ENCODE data around the gene SYNJ1.

- TF ChIP-seq CTCF (IDR thresholded peaks at IDR 0.05) = no peak
- TF ChIP-seq POLR2A (IDR thresholded peaks at IDR 0.05) = no peak
Observed at GRCh38 chr21:32750405-32750804, 22.6 kb upstream of the SYNJ1 start.

Measured in right lobe of liver (tissue), 4 donors.